ENCODE data around the gene KHK. TPM values are rescaled to one million over a fixed set of nuclear protein-coding genes. Genes with fewer than 3 reads are reported as not detected.

KHK gene
- total and polyA plus RNA-seq, 2 of the 8 experiments (the other 6 are each of a cell fraction or from before 2014, with no cell fraction given), result 11.0 to 17.7 TPM

DNA sequence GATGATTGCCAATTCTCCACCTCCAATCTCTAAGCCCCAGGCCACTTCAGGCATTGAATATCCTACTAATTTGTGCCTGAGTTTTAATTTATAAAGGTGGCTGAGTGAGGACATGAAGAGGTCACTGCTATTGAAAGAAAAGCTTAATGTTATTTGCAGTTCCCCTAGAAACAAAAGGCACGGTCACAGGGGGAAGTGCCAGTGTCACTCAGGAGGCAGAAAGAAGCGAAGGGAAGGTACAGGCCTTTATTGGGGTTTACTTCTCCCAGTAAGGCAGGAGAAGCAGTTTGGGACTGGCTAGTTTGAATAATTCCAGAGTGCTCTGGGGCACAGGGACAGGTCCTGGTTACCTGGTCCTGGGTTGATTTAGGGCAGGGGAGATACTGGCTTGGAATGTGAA is 35.3 kb downstream of the KHK start:
- Histone ChIP-seq H3K79me1 (ENCODE audit: low read depth, low read length) (no peaks in the 10 kb centered on the region), H3K4me3 (ENCODE audit: extremely low read depth in 1 of 4, insufficient read depth in 2 of 4, low read depth in 3 of 4, low read length in 4 of 4) (no peak overlapping the region), H3K56ac (replicated peaks; ENCODE audit: insufficient read length, low read depth, low read length) (no peak overlapping the region), H3K4me1 (replicated peaks in 1 of 4; ENCODE audit: control insufficient read depth in 3 of 4, insufficient read depth in 4 of 4, low read length in 3 of 4) (peaks cover 0 to 19% (median 12%) of the 10 kb centered on the region in 4 experiments; a peak in 6 of 7 replicates), H3K4ac (replicated peaks; ENCODE audit: insufficient read length, low read depth, low read length) (no peak overlapping the region), H3K23ac (ENCODE audit: insufficient read length) (no peak overlapping the region), H3K23me2 (ENCODE audit: low read depth, low read length) (peaks cover 15% of the 10 kb centered on the region), H3K4me2 (ENCODE audit: insufficient read depth in 1 of 2, low read depth in 2 of 2, low read length in 2 of 2) (no peak overlapping the region), H3K79me2 (ENCODE audit: control insufficient read depth in 1 of 2, insufficient read depth in 2 of 2, low read length in 2 of 2) (no peaks in the 10 kb centered on the region), H4K8ac (ENCODE audit: extremely low read depth, insufficient read depth, low read length) (no peak overlapping the region), H2AFZ (ENCODE audit: low read length) (no peak overlapping the region), H3K36me3 (ENCODE audit: control insufficient read depth in 2 of 4, insufficient read depth in 4 of 4, low read length in 3 of 4) (no peaks in the 10 kb centered on the region), H3K9me3 (ENCODE audit: insufficient read depth in 2 of 2, low read depth in 1 of 2, low read length in 1 of 2) (no peaks in the 10 kb centered on the region), H3K14ac (ENCODE audit: insufficient read length) (no peak overlapping the region), H4K20me1 (replicated peaks in 1 of 2; ENCODE audit: control insufficient read depth in 1 of 2, insufficient read depth in 2 of 2, low read length in 2 of 2) (no peaks in the 10 kb centered on the region), H2BK20ac (ENCODE audit: low read length) (no peak overlapping the region), H4K5ac (ENCODE audit: insufficient read length, low read depth, low read length) (no peak overlapping the region), H3K27ac (ENCODE audit: low read depth, low read length) (no peak overlapping the region), H2AK5ac (ENCODE audit: low read depth, low read length) (no peak overlapping the region), H2BK5ac (ENCODE audit: low read depth, low read length) (no peak overlapping the region), H2BK12ac (ENCODE audit: low read depth, low read length) (no peak overlapping the region), H2BK120ac (replicated peaks; ENCODE audit: low read depth, low read length) (no peak overlapping the region), H2BK15ac (ENCODE audit: low read length) (no peak overlapping the region), H3K18ac (ENCODE audit: extremely low read depth, low read length) (no peak overlapping the region), H4K91ac (replicated peaks; ENCODE audit: insufficient read length, low read length) (no peak overlapping the region), H3K9ac (replicated peaks in 1 of 4; ENCODE audit: extremely low read depth in 1 of 4, low read depth in 3 of 4, low read length in 3 of 4) (no peak overlapping the region), H3K27me3 (replicated peaks in 1 of 4; ENCODE audit: control insufficient read depth in 3 of 4, extremely low read depth in 1 of 4, insufficient read depth in 3 of 4, low read length in 3 of 4) (peaks cover 8 to 63% (median 45%) of the 10 kb centered on the region in 4 experiments)
- ChIA-PET POLR2A (ENCODE audit: partially characterized antibody) (interaction anchor here (2.5 kb wide), 1 partner anchor 12 kb away, joined by 24 read pairs; the partner anchor contains the start of gene PREB), CTCF (ENCODE audit: partially characterized antibody) (interaction anchor here (0.7 kb wide), 1 partner anchor 40 kb away, joined by 3 read pairs; no protein-coding TSS in a partner anchor)
- no peak for TF ChIP-seq MAFK (IDR thresholded peaks at IDR 0.05; ENCODE audit: low read depth, low read length)
- no peak for DNase-seq (ENCODE audit: low read depth in 1 of 2, low spot score in 2 of 2)
- no peak for FAIRE-seq
- 75% methylated on average over 2 of the region's 2 CpGs; no CpG with 5 or more reads in 1 of the 2 experiments for WGBS, 2 experiments (ENCODE audit: extremely low coverage in 1 of 2, insufficient coverage in 1 of 2, insufficient read length in 1 of 2, insufficient replicate concordance in 2 of 2, low coverage in 1 of 2, low lambda C conversion rate in 2 of 2, missing lambda C conversion rate in 1 of 2)
